HG03469 (cell line): Measurements from ENCODE around the gene TRAM2.
"Not testable (repeated sequence)": the region's sequence is repeated elsewhere in the genome, so short reads cannot be mapped to it uniquely, and the experiment has no call there.

Experiments used
- ATAC-seq: cut with Tn5 transposase; IDR thresholded peaks from one replicate; pipeline ENCODE4 v1.9.1; 2021; ENCODE audit warnings: mild to moderate bottlenecking, moderate library complexity, moderate number of reproducible peaks; ENCODE audit not compliant: unreplicated experiment

Gene TRAM2

DNA sequence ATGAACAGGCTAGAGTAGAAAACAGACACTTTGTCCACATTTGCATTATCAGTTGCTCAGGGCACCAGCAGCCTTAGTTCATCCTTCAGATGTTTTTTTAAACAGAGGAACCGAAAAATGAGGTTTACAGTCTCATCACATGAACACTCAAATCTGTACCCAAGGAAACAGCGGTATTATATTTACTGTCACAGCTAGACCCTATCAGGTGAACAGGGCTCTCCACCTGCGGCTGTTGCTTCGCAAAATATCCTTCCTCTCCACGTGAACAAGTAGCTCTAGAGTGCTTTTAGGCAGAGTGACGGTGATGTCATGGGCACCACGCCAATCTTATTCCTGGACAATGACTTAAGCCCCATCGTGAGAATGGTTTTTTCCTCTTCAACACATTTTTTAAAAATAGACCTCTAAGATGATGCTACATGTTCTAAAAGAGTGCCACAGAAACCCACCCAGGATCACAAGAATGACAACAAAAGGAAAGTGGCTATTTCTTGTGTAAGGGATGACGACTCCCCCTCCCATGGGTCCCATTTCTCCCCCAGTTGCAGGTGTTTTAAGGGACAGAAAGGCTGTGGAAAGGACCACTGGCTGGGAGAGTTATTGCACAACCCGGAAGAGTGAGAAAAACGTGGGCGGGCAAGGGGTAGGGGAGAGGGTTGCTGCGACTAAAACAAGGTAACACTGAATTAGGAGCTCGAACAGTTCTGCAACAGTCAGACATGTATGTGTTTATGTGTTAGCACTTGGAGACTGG lies 79.0 kb downstream of the TRAM2 start:
- ATAC-seq: peak; percentile 85

GRCh38 chr6:52496631-52497030 lies 80.2 kb downstream of the TRAM2 start:
- ATAC-seq: no peak

DNA sequence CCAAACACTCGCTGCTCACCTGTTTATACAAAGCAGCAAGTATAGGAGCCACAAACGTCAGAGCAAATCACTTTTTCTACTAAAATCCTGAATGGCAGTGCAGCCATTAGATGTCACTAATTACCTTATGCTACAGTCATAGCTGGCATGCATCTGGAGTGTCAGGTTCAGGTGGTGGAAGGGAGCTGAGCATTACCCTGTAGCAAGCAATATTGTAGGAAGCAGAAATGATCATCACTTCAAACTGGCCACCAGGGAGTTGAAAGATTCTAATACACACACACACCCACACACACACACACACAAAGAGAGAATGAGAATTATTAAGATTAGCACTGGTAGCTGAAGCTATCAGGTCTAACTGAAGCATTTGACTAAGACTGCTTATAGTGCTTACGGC lies 80.9 kb downstream of the TRAM2 start:
- no peak for ATAC-seq

- no peak for ATAC-seq
These were observed 82.4 kb downstream of the TRAM2 start for GRCh38 chr6:52494298-52495072.

GRCh38 chr6:52493669-52494068 lies 83.2 kb downstream of the TRAM2 start:
- ATAC-seq: no peak

DNA sequence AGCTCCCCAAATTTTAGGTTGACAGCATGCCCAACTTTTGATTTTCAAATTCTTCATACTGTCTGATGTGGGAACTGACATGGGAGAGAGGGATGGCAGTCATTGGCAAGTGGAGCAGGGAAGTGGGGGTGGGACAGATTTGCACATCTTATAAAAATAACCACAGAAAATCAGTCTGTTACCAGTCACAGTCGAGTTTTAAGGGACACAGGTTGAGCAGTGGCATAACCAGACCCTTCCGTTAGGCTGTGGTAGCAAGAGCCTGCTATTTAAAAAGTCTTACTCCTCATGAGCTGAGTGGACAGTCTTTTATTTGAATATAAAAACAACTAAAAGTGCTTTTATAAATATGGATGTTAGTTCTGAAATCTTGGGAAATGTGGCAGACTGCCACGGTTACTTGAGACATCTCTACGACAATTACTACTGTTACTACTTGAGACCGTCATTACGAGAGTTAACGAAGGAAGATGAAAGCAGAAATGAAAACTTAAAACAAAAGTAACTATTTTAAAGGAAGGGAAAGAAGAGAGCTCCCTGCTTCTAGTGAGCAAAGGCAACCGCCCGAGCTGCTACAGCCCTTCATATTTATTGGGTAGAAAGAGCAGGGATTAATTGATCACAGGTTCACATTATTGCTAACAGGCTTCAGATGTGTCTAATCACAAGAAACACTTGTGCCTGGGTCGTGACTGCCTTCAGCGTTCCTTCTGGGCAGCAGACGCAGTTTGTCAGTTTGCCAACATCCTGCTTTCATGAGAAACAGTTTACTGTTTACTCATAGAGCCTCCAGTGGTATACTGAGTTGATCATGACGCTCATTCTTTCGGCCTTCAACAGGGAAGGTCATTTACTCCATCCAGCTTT lies 85.4 kb downstream of the TRAM2 start:
- peak; percentile 35 for ATAC-seq

- ATAC-seq: no peak
These were observed 87.0 kb downstream of the TRAM2 start for GRCh38 chr6:52489881-52490280.

DNA sequence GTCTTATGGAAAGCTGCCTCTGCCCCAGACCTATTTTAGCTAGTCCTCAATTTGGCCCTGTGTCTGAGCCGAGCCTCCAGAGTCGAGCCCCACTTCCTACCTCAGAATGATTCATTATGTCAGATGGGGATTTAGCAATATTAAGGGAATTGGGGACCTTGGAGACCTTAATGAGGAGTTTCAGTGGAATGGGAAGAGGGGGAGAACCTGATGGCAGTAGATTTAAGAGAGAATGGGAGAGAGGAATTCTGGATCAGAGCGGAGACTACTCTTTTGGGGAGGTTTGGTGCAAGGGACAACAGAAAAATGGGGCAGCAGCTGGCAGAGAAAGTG lies 93.2 kb downstream of the TRAM2 start:
- ATAC-seq: no peak

DNA sequence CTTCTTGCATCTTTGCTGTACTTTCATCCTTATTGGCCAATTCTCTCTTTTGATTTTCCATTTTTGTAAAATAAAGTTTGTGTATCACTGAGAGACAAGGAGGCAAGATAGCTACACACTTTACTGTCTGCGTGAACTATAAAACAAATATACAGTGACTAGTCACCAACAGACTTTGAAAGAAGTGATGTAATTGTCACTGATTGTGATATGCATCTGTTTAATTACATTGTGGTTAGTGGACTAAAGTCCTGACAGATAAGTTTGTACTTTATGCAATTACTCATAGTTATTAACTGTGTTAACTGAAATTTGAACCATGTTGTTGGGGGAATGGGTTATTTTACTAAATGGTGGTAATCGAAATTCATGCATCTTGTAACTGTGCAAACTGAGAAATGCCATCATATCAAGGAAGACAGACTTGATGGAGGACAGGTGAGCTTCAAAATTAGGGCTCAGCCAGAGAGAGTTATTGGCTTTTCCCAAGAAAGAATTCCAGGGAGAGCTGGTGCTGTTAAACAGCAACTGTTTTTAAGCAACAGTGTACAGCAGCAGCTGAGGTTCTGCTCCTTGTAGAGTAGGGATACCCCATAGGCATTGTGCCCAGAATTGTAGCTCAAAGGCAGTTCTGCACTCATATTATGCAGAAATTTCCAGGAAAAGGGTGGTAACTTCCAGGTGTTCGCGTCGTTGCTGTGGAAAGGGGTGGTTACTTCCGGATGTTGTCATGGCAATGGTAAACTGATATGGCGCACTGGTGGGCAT lies 93.8 kb downstream of the TRAM2 start:
- no peak for ATAC-seq

GRCh38 chr6:52475307-52475706 lies 101.6 kb downstream of the TRAM2 start:
- ATAC-seq: no peak

- no peak for ATAC-seq
These were observed 102.7 kb downstream of the TRAM2 start for GRCh38 chr6:52474173-52474572.

DNA sequence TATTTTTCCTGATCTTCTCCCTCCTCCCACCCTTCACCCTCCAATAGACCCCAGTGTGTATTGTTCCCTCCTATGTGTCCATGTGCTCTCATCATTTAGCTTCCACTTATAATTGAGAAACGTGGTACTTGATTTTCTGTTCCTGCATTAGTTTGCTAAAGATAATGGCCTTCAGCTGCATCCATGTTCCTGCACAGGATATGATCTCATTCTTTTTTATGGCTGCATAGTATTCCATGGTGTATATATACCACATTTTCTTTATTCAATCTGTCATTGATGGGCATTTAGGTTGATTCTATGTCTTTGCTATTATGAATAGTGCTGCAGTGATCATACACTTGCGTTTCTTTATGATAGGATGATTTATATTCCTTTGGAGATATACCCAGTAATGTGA lies 115.7 kb downstream of the TRAM2 start:
- not testable (repeated sequence) for ATAC-seq

DNA sequence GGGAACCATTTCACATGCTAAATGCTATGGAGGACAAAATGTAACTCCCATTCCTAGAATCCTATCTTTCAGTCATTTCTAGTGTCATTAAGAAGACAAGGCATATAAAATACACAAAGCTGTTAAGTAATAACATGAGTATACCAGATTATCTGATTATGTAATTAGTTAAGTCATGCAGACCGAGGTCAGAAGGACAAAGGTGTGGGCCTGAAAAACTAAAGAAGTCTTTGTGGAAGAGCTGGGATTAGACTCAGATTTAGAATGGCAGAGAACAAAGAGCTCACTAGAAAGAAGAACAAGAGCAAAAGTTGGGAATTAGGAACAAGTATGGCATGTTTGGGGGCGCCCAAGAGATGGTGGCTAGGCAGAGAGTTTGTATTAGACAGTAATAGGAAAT lies 119.8 kb downstream of the TRAM2 start:
- no peak for ATAC-seq

DNA sequence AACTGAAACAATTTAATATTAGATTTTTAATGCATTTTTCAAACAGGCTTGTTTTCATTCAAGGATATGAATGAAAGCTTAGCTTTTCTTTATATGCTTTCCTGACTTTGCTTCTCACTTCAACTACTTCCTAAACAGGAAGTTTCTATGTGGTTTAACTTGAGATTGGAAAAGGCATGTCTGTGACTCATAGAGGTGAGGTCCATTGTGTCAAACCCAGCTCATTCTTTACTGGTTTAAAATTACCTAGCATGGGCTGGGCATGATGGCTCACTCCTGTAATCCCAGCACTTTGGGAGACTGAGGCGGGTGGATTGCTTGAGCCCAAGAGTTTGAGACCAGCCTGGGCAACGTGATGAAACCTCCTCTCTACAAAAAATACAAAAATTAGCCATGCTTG lies 122.3 kb downstream of the TRAM2 start:
- ATAC-seq: no peak
